ENCODE measurements around the gene OTUD1.

The OTUD1 gene

DNA sequence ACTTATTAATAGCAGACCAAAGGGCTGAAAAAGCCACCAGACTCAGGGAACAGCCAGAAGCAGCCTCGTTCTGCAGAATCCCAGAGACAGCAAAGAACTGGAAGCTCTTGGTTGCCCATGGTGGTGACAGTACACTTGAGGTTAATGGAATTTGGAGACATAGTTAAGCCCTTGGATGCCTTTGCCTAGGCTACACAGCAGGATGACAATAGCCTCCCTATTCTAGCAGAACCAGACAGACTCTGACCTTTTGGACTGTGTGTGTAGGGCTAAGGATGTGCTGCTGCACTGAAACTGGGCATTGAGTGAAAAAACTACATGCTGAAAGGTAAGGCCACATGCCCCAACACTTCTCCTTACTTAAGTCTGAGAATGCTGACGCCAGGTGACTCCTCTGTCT is 22.7 kb downstream of the OTUD1 start:
- Histone ChIP-seq H3K27ac (ENCODE audit: insufficient read depth in 1 of 2, low read depth in 1 of 2, low read length in 2 of 2, poor library complexity in 1 of 2, severe bottlenecking in 2 of 2) (no peak overlapping the region), H3K36me3 (ENCODE audit: control insufficient read depth in 4 of 4, insufficient read depth in 4 of 4, low read length in 3 of 4) (no peaks in the 10 kb centered on the region), H3K4me1 (ENCODE audit: control extremely low read depth in 1 of 4, control insufficient read depth in 4 of 4, insufficient read depth in 4 of 4, low read length in 3 of 4) (no peaks in the 10 kb centered on the region), H3K9me3 (ENCODE audit: control extremely low read depth in 1 of 5, control insufficient read depth in 4 of 5, insufficient read depth in 2 of 5, low read depth in 1 of 5, low read length in 4 of 5) (no peaks in the 10 kb centered on the region), H3K27me3 (replicated peaks in 2 of 5; ENCODE audit: control insufficient read depth in 4 of 5, insufficient read depth in 5 of 5, low read length in 4 of 5) (peaks cover 0 to 2% (median 0%) of the 10 kb centered on the region in 5 experiments), H3K4me3 (ENCODE audit: control insufficient read depth in 1 of 7, extremely low read depth in 1 of 7, insufficient read depth in 4 of 7, low read depth in 2 of 7, low read length in 6 of 7) (no peak overlapping the region)
- 100% methylated on average over 2 of the region's 2 CpGs for WGBS (ENCODE audit: insufficient coverage)
- no peak for DNase-seq
- POLR2A ChIA-PET = no interaction called here
- CTCF ChIA-PET = no interaction called here

DNA sequence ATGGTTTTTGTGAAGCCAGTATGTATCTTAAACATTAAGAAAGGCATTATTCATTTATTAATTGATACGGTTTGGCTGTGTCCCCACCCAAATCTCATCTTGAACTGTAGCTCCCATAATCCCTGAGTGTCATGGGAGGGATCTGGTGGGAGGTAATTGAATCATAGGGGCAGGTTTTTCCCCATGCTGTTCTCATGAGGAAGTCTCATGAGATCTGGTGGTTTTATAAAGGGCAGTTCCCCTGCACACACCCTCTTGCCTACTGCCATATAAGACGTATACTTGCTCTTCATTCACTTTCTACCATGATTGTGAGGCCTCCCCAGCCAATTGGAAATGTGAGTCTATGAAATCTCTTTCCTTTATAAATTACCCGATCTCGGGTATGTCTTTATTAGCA is 28.1 kb downstream of the OTUD1 start:
- DNase-seq = no peak
- Histone ChIP-seq H3K4me3 (ENCODE audit: control insufficient read depth in 1 of 7, extremely low read depth in 1 of 7, insufficient read depth in 4 of 7, low read depth in 2 of 7, low read length in 6 of 7) (no peak overlapping the region), H3K27me3 (replicated peaks in 2 of 5; ENCODE audit: control insufficient read depth in 4 of 5, insufficient read depth in 5 of 5, low read length in 4 of 5) (peaks cover 0 to 11% (median 4%) of the 10 kb centered on the region in 5 experiments), H3K4me1 (ENCODE audit: control extremely low read depth in 1 of 4, control insufficient read depth in 4 of 4, insufficient read depth in 4 of 4, low read length in 3 of 4) (no peaks in the 10 kb centered on the region), H3K27ac (ENCODE audit: insufficient read depth in 1 of 2, low read depth in 1 of 2, low read length in 2 of 2, poor library complexity in 1 of 2, severe bottlenecking in 2 of 2) (no peak overlapping the region), H3K36me3 (ENCODE audit: control insufficient read depth in 4 of 4, insufficient read depth in 4 of 4, low read length in 3 of 4) (no peaks in the 10 kb centered on the region), H3K9me3 (ENCODE audit: control extremely low read depth in 1 of 5, control insufficient read depth in 4 of 5, insufficient read depth in 2 of 5, low read depth in 1 of 5, low read length in 4 of 5) (no peaks in the 10 kb centered on the region)
- ChIA-PET CTCF (interaction anchor here (1.5 kb wide), 1 partner anchor 62 kb away, joined by 3 read pairs; no protein-coding TSS in a partner anchor), POLR2A (no interaction called here)
- WGBS (ENCODE audit: insufficient coverage) = 56% methylated on average over 1 of the region's 4 CpGs

DNA sequence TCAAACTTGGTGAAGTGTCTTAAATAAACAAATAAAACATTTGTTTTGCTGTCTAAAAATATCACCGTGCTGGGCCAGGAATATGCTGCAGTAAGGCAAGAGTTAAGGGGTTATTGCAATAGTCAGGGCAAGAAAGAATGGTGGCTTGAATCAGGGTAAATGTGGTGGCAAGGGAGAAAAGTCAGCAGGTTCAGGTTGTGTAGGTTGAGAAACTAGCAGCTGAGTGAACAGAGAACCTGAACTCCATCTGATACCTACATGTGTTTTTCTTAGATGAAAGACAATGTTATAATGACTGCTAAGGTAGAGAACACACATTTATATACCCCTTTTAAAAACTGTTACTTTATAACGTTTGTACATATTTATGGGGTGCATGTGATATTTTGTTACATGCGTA is 28.7 kb downstream of the OTUD1 start:
- 100% methylated on average over 1 of the region's 3 CpGs for WGBS (ENCODE audit: insufficient coverage)
- no peak overlapping the region for H3K4me3 ChIP-seq (ENCODE audit: control insufficient read depth in 1 of 7, extremely low read depth in 1 of 7, insufficient read depth in 4 of 7, low read depth in 2 of 7, low read length in 6 of 7)
- no peaks in the 10 kb centered on the region for H3K9me3 ChIP-seq (ENCODE audit: control extremely low read depth in 1 of 5, control insufficient read depth in 4 of 5, insufficient read depth in 2 of 5, low read depth in 1 of 5, low read length in 4 of 5)
- ChIA-PET POLR2A (no interaction called here), CTCF (interaction anchor here (1.5 kb wide), 1 partner anchor 62 kb away, joined by 3 read pairs; no protein-coding TSS in a partner anchor)
- no peak for DNase-seq
- no peaks in the 10 kb centered on the region for H3K4me1 ChIP-seq (ENCODE audit: control extremely low read depth in 1 of 4, control insufficient read depth in 4 of 4, insufficient read depth in 4 of 4, low read length in 3 of 4)
- no peaks in the 10 kb centered on the region for H3K36me3 ChIP-seq (ENCODE audit: control insufficient read depth in 4 of 4, insufficient read depth in 4 of 4, low read length in 3 of 4)
- no peak overlapping the region for H3K27ac ChIP-seq (ENCODE audit: insufficient read depth in 1 of 2, low read depth in 1 of 2, low read length in 2 of 2, poor library complexity in 1 of 2, severe bottlenecking in 2 of 2)
- H3K27me3 ChIP-seq (replicated peaks in 2 of 5; ENCODE audit: control insufficient read depth in 4 of 5, insufficient read depth in 5 of 5, low read length in 4 of 5) = peaks cover 0 to 11% (median 4%) of the 10 kb centered on the region in 5 experiments

DNA sequence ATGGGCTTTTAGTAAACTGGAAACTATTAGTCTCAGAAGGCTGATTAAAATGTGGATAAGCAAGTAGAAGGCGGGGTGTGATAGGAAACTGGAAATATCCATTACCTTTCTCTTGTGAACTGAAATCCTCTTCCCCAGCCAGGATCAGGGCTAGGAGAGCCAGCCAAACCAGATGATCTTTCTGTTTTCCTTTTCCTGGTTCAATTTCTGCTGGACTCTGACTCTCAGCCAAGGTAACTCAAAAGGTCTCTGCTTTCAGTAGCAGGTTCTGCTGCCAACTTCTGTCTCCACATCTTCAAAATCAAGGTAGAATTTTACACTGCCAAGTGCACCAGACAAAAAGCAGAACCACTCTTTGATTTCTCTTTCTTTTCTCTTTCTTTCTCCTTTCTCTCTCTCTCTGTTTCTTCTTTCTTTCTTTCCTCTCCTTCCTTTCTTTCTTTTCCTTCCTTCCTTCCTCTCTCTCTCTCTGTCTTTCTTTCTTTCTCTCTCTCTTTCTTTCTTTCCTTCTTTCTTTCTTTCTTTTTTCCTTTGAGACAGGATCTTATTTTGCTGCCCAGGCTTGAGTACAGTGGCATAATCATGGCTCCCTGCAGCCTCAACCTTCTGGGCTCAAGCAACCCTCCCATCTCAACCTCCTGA is 30.8 kb downstream of the OTUD1 start:
- no peak for DNase-seq
- WGBS (ENCODE audit: insufficient coverage) = 100% methylated on average over 1 of the region's 1 CpG
- Histone ChIP-seq H3K4me1 (ENCODE audit: control extremely low read depth in 1 of 4, control insufficient read depth in 4 of 4, insufficient read depth in 4 of 4, low read length in 3 of 4) (no peaks in the 10 kb centered on the region), H3K36me3 (ENCODE audit: control insufficient read depth in 4 of 4, insufficient read depth in 4 of 4, low read length in 3 of 4) (no peaks in the 10 kb centered on the region), H3K9me3 (ENCODE audit: control extremely low read depth in 1 of 5, control insufficient read depth in 4 of 5, insufficient read depth in 2 of 5, low read depth in 1 of 5, low read length in 4 of 5) (no peaks in the 10 kb centered on the region), H3K27ac (ENCODE audit: insufficient read depth in 1 of 2, low read depth in 1 of 2, low read length in 2 of 2, poor library complexity in 1 of 2, severe bottlenecking in 2 of 2) (no peak overlapping the region), H3K4me3 (ENCODE audit: control insufficient read depth in 1 of 7, extremely low read depth in 1 of 7, insufficient read depth in 4 of 7, low read depth in 2 of 7, low read length in 6 of 7) (no peak overlapping the region), H3K27me3 (replicated peaks in 2 of 5; ENCODE audit: control insufficient read depth in 4 of 5, insufficient read depth in 5 of 5, low read length in 4 of 5) (peaks cover 0 to 11% (median 4%) of the 10 kb centered on the region in 5 experiments)
- ChIA-PET POLR2A (no interaction called here), CTCF (no interaction called here)

DNA sequence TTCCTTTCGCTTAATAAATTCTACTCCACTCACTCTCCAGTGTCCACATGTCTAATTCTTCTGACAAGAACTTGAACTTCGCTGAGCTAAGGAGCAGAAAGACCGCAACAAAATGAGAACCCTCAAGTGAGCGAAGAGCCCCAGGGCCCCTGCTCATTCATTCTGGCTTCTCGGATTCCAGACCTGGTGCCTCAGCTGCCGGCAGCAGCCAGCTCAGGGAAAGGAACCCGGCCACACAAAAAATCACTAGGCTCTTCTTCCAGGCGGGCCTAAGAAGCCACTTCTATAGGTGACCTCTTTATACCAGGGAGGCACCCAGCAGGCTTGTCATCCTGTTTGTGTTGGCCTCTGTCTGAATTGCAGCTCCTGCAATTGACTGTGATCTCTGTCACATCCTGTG is 33.3 kb downstream of the OTUD1 start:
- H3K36me3 ChIP-seq (ENCODE audit: control insufficient read depth in 4 of 4, insufficient read depth in 4 of 4, low read length in 3 of 4) = no peaks in the 10 kb centered on the region
- no peaks in the 10 kb centered on the region for H3K4me1 ChIP-seq (ENCODE audit: control extremely low read depth in 1 of 4, control insufficient read depth in 4 of 4, insufficient read depth in 4 of 4, low read length in 3 of 4)
- H3K4me3 ChIP-seq (ENCODE audit: control insufficient read depth in 1 of 7, extremely low read depth in 1 of 7, insufficient read depth in 4 of 7, low read depth in 2 of 7, low read length in 6 of 7) = no peak overlapping the region
- H3K27ac ChIP-seq (ENCODE audit: insufficient read depth in 1 of 2, low read depth in 1 of 2, low read length in 2 of 2, poor library complexity in 1 of 2, severe bottlenecking in 2 of 2) = no peak overlapping the region
- no peaks in the 10 kb centered on the region for H3K9me3 ChIP-seq (ENCODE audit: control extremely low read depth in 1 of 5, control insufficient read depth in 4 of 5, insufficient read depth in 2 of 5, low read depth in 1 of 5, low read length in 4 of 5)
- DNase-seq = no peak
- POLR2A ChIA-PET = no interaction called here
- CTCF ChIA-PET = interaction anchor here (1.3 kb wide), 1 partner anchor 25 kb away, joined by 3 read pairs; no protein-coding TSS in a partner anchor
- WGBS (ENCODE audit: insufficient coverage) = 95% methylated on average over 8 of the region's 8 CpGs
- peaks cover 0 to 11% (median 2%) of the 10 kb centered on the region in 5 experiments for H3K27me3 ChIP-seq (replicated peaks in 2 of 5; ENCODE audit: control insufficient read depth in 4 of 5, insufficient read depth in 5 of 5, low read length in 4 of 5)

DNA sequence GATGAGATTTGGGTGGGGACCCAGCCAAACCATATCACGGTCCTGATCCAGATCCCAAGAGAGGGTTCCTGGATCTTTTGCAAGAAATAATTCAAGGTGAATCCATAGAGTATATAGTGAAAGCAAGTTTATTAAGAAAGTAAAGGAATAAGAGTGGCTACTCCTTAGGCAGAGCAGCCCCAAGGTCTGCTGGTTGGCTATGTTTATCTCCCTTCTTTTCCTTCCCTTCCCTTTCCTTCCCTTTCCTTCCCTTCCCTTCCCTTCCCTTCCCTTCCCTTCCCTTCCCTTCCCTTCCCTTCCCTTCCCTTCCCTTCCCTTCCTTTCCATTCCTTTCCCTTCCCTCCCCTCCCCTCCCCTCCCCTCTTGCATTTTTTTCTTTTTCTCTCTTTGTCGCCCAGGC is 35.2 kb downstream of the OTUD1 start:
- Histone ChIP-seq H3K27me3 (replicated peaks in 2 of 5; ENCODE audit: control insufficient read depth in 4 of 5, insufficient read depth in 5 of 5, low read length in 4 of 5) (peaks cover 0 to 8% (median 2%) of the 10 kb centered on the region in 5 experiments), H3K4me1 (ENCODE audit: control extremely low read depth in 1 of 4, control insufficient read depth in 4 of 4, insufficient read depth in 4 of 4, low read length in 3 of 4) (no peaks in the 10 kb centered on the region), H3K9me3 (ENCODE audit: control extremely low read depth in 1 of 5, control insufficient read depth in 4 of 5, insufficient read depth in 2 of 5, low read depth in 1 of 5, low read length in 4 of 5) (no peaks in the 10 kb centered on the region), H3K36me3 (ENCODE audit: control insufficient read depth in 4 of 4, insufficient read depth in 4 of 4, low read length in 3 of 4) (no peaks in the 10 kb centered on the region), H3K4me3 (ENCODE audit: control insufficient read depth in 1 of 7, extremely low read depth in 1 of 7, insufficient read depth in 4 of 7, low read depth in 2 of 7, low read length in 6 of 7) (no peak overlapping the region), H3K27ac (ENCODE audit: insufficient read depth in 1 of 2, low read depth in 1 of 2, low read length in 2 of 2, poor library complexity in 1 of 2, severe bottlenecking in 2 of 2) (no peak overlapping the region)
- no CpG with 5 or more reads among the region's 2 CpGs for WGBS (ENCODE audit: insufficient coverage)
- ChIA-PET CTCF (no interaction called here), POLR2A (no interaction called here)
- no peak for DNase-seq

DNA sequence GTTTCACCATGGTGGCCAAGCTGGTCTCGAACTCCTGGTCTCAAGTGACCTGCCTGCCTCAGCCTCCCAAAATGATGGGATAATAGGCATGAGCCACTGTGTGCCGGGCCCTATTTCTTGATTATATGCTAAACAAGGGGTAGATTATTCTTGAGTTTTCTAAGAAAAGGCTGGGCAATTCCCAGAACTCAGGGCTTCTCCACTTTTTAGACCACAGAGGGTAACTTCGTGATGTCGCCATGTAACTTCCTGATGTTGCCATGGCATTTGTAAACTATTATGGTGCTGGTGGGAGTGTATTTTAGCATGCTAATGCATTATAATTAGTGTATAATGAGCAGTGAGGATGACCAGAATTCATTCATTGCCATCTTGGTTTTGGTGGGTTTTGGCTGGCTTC is 35.8 kb downstream of the OTUD1 start:
- 91% methylated on average over 3 of the region's 4 CpGs for WGBS (ENCODE audit: insufficient coverage)
- peaks cover 0 to 8% (median 1%) of the 10 kb centered on the region in 5 experiments for H3K27me3 ChIP-seq (replicated peaks in 2 of 5; ENCODE audit: control insufficient read depth in 4 of 5, insufficient read depth in 5 of 5, low read length in 4 of 5)
- H3K4me1 ChIP-seq (ENCODE audit: control extremely low read depth in 1 of 4, control insufficient read depth in 4 of 4, insufficient read depth in 4 of 4, low read length in 3 of 4) = no peaks in the 10 kb centered on the region
- no peaks in the 10 kb centered on the region for H3K36me3 ChIP-seq (ENCODE audit: control insufficient read depth in 4 of 4, insufficient read depth in 4 of 4, low read length in 3 of 4)
- CTCF ChIA-PET = no interaction called here
- H3K4me3 ChIP-seq (ENCODE audit: control insufficient read depth in 1 of 7, extremely low read depth in 1 of 7, insufficient read depth in 4 of 7, low read depth in 2 of 7, low read length in 6 of 7) = no peak overlapping the region
- H3K27ac ChIP-seq (ENCODE audit: insufficient read depth in 1 of 2, low read depth in 1 of 2, low read length in 2 of 2, poor library complexity in 1 of 2, severe bottlenecking in 2 of 2) = no peak overlapping the region
- H3K9me3 ChIP-seq (ENCODE audit: control extremely low read depth in 1 of 5, control insufficient read depth in 4 of 5, insufficient read depth in 2 of 5, low read depth in 1 of 5, low read length in 4 of 5) = no peaks in the 10 kb centered on the region
- POLR2A ChIA-PET = no interaction called here
- DNase-seq = no peak
